H9 (cell line): ENCODE results near the gene DLG2. TPM values are rescaled to one million over a fixed set of nuclear protein-coding genes. Genes with fewer than 3 reads are reported as not detected.

Experiments
- DNase-seq: peaks from one replicate; pipeline ENCODE4 v3.0.0-alpha.2; 2017
- H2AFZ ChIP-seq: one replicate; pipeline ENCODE4 v1.6.1; 2013; ENCODE audit warnings: mild to moderate bottlenecking, low read length, control low read depth, moderate library complexity
- H2AK5ac ChIP-seq: 2 replicates; pipeline ENCODE4 v1.6.1; 2013; ENCODE audit warnings: low read length, control low read depth, mixed read lengths; ENCODE audit not compliant: insufficient read length
- H2BK120ac ChIP-seq: one replicate; pipeline ENCODE4 v1.6.1; 2013; ENCODE audit warnings: low read depth, mild to moderate bottlenecking, low read length, control low read depth, inconsistent platforms; ENCODE audit not compliant: poor library complexity, severe bottlenecking
- H2BK12ac ChIP-seq: 2 replicates; pipeline ENCODE4 v1.6.1; 2013; ENCODE audit warnings: low read length, control low read depth, mixed read lengths, low read depth; ENCODE audit not compliant: insufficient read length
- H2BK15ac ChIP-seq: 2 replicates; pipeline ENCODE4 v1.6.1; 2013; ENCODE audit warnings: low read depth, low read length, control low read depth
- H2BK20ac ChIP-seq: one replicate; pipeline ENCODE4 v1.6.1; 2013; ENCODE audit warnings: low read depth, mild to moderate bottlenecking, low read length, control low read depth, inconsistent platforms; ENCODE audit not compliant: poor library complexity, severe bottlenecking
- H2BK5ac ChIP-seq: 2 replicates; pipeline ENCODE4 v1.6.1; 2013; ENCODE audit warnings: low read length, control low read depth, mixed read lengths; ENCODE audit not compliant: insufficient read length
- H3K14ac ChIP-seq: 2 replicates; pipeline ENCODE4 v1.6.1; 2013; ENCODE audit warnings: low read length, control low read depth; ENCODE audit not compliant: insufficient read depth
- H3K18ac ChIP-seq: 2 replicates; pipeline ENCODE4 v1.6.1; 2013; ENCODE audit warnings: low read depth, mild to moderate bottlenecking, mixed read lengths, low read length, control low read depth; ENCODE audit not compliant: insufficient read length
- H3K23ac ChIP-seq: 2 replicates; pipeline ENCODE4 v1.6.1; 2013; ENCODE audit warnings: low read length, control low read depth, mixed read lengths, low read depth; ENCODE audit not compliant: insufficient read length
- H3K23me2 ChIP-seq: 2 replicates; pipeline ENCODE4 v1.6.1; 2013; ENCODE audit warnings: low read depth, mild to moderate bottlenecking, mixed read lengths, low read length, control low read depth; ENCODE audit not compliant: insufficient read length, poor library complexity, severe bottlenecking
- H3K27ac ChIP-seq: 2 replicates; pipeline ENCODE4 v1.5.1; 2013; ENCODE audit warnings: low read length, control low read depth, mixed read lengths, low read depth; ENCODE audit not compliant: insufficient read length
- H3K27me3 ChIP-seq: 2 replicates; pipeline ENCODE4 v1.6.1; 2013; ENCODE audit warnings: low read length, control low read depth, inconsistent platforms; ENCODE audit not compliant: insufficient read depth
- H3K4ac ChIP-seq: 2 replicates; pipeline ENCODE4 v1.6.1; 2013; ENCODE audit warnings: low read depth, mild to moderate bottlenecking, control low read depth, inconsistent platforms, low read length, moderate library complexity
- H3K4me1 ChIP-seq: 2 replicates; pipeline ENCODE4 v1.6.1; 2013; ENCODE audit warnings: low read length, control low read depth, inconsistent platforms; ENCODE audit not compliant: insufficient read depth
- H3K4me2 ChIP-seq: 2 replicates; pipeline ENCODE4 v1.6.1; 2013; ENCODE audit warnings: low read length, control low read depth, mixed read lengths; ENCODE audit not compliant: insufficient read length, insufficient read depth
- H3K56ac ChIP-seq: 2 replicates; pipeline ENCODE4 v1.6.1; 2013; ENCODE audit warnings: low read depth, mild to moderate bottlenecking, mixed read lengths, low read length, control low read depth; ENCODE audit not compliant: insufficient read length
- H3K79me1 ChIP-seq: 2 replicates; pipeline ENCODE4 v1.6.1; 2013; ENCODE audit warnings: low read depth, mild to moderate bottlenecking, moderate library complexity, low read length, control low read depth, inconsistent platforms; ENCODE audit not compliant: insufficient read depth, poor library complexity, severe bottlenecking
- H3K79me2 ChIP-seq: 2 replicates; pipeline ENCODE4 v1.6.1; 2013; ENCODE audit warnings: low read length, control low read depth, inconsistent platforms; ENCODE audit not compliant: insufficient read depth
- H3K9ac ChIP-seq: 2 replicates; pipeline ENCODE4 v1.6.1; 2013; ENCODE audit warnings: low read length, control low read depth, mixed read lengths; ENCODE audit not compliant: insufficient read length; ENCODE audit errors: extremely low read depth
- H3K9me3 ChIP-seq: one replicate; pipeline ENCODE4 v1.6.1; 2013; ENCODE audit warnings: low read depth, low read length, inconsistent platforms; ENCODE audit not compliant: control insufficient read depth
- H3T11ph ChIP-seq: one replicate; pipeline ENCODE4 v1.6.1; 2013; ENCODE audit warnings: mild to moderate bottlenecking, low read length, control low read depth, inconsistent platforms
- H4K20me1 ChIP-seq: one replicate; pipeline ENCODE4 v1.6.1; 2013; ENCODE audit not compliant: control insufficient read depth, insufficient read length, insufficient read depth
- H4K5ac ChIP-seq: 2 replicates; pipeline ENCODE4 v1.6.1; 2013; ENCODE audit warnings: low read depth, mild to moderate bottlenecking, mixed read lengths, low read length, control low read depth; ENCODE audit not compliant: insufficient read length
- H4K8ac ChIP-seq: replicated peaks from 2 replicates; pipeline ENCODE4 v1.6.1; 2013; ENCODE audit warnings: low read length, control low read depth, mixed read lengths, low read depth; ENCODE audit not compliant: insufficient read length
- H4K91ac ChIP-seq: 2 replicates; pipeline ENCODE4 v1.6.1; 2013; ENCODE audit warnings: low read depth, mild to moderate bottlenecking, moderate library complexity, mixed read lengths, low read length, control low read depth; ENCODE audit not compliant: insufficient read length
- H3K27ac Mint-ChIP-seq, 3 experiments: 2 replicates in 2 of 3; 3 replicates in 1 of 3; pipeline ENCODE4 v1.8.0; 2020 to 2021; ENCODE audit warnings: mixed read lengths in 3 of 3, mild to moderate bottlenecking in 1 of 3, moderate library complexity in 1 of 3
- H3K27me3 Mint-ChIP-seq: 2 replicates; pipeline ENCODE4 v1.8.0; 2021; ENCODE audit warnings: low read depth, mild to moderate bottlenecking, moderate library complexity, mixed read lengths
- H3K36me3 Mint-ChIP-seq, 3 experiments: 2 replicates in 2 of 3; 3 replicates in 1 of 3; pipeline ENCODE4 v1.8.0; 2020 to 2021; ENCODE audit warnings: low read depth in 3 of 3, mixed read lengths in 3 of 3; ENCODE audit not compliant: insufficient read depth in 1 of 3
- H3K4me1 Mint-ChIP-seq, 2 experiments: 2 replicates each; pipeline ENCODE4 v1.8.0; 2020; ENCODE audit warnings: mixed read lengths in 2 of 2
- H3K4me3 Mint-ChIP-seq, 2 experiments: 2 replicates in 1 of 2; 3 replicates in 1 of 2; pipeline ENCODE4 v1.8.0; 2020 to 2021; ENCODE audit warnings: mild to moderate bottlenecking in 2 of 2, mixed read lengths in 2 of 2, moderate library complexity in 1 of 2
- H3K9me3 Mint-ChIP-seq, 2 experiments: 2 replicates in 1 of 2; 3 replicates in 1 of 2; pipeline ENCODE4 v1.8.0; 2020; ENCODE audit warnings: mild to moderate bottlenecking in 2 of 2, mixed read lengths in 2 of 2, moderate library complexity in 1 of 2
- WGBS: extraction: QIAGEN DNeasy Blood & Tissue Kit; methylation state at CpG from one replicate; pipeline ENCODE4 v1.1.7; 2013; ENCODE audit warnings: missing lambda C conversion rate, low lambda C conversion rate, mixed read lengths; ENCODE audit not compliant: insufficient read length; ENCODE audit errors: extremely low coverage; 5-methylcytosine and 5-hydroxymethylcytosine counted together
- total RNA-seq: library from RNA; stranded (reverse); gene quantifications from 2 replicates; pipeline ENCODE4 v1.2.1, GENCODE V29; 2021
- TF ChIP-seq, protein P1 (sequence below): fragments of 200-600 bp; sonication (generic); conservative IDR thresholded peaks from 3 replicates; pipeline ENCODE4 v1.8.0; 2021; ENCODE audit warnings: antibody characterized with exemption, mild to moderate bottlenecking

Gene DLG2
- total RNA-seq, 1 experiment from 2014 or later: 8.0 TPM

DNA sequence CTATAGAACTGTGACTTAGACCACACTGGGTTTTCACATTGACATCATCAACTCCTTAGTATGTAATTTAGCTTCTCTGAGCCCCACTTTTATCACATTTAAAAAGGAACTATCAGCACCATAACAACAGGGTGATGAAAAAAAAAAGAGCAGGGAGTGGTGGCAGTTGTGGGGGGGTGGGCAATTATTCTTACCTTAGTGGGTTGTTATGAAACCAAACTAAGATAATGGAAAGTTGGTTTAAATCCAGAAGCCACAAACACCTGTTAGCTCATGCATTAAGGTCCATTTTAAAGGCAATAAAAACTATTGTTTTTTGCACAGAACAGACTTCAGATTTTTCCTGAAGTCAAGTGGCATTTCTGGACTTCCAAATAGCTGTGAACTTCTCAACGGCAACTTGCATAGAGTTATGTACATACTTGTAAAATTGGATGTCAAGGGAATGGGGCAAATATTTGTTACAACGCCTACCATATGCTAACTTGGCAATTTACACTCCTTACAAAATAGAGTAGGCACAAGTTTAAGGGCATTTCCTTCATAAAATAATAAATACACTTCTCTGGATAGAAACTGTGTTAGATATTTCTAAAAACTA lies 793.6 kb downstream of the DLG2 start:
- Histone ChIP-seq H3K9ac (no peak overlapping the region), H2AFZ (no peak overlapping the region), H3T11ph (no peak overlapping the region), H3K27me3 (no peaks in the 10 kb centered on the region), H3K4me2 (no peak overlapping the region), H2BK120ac (no peak overlapping the region), H3K14ac (no peak overlapping the region), H2BK20ac (no peak overlapping the region), H3K4me1 (no peaks in the 10 kb centered on the region), H3K9me3 (no peaks in the 10 kb centered on the region), H3K23me2 (no peaks in the 10 kb centered on the region), H2AK5ac (no peak overlapping the region), H3K18ac (no peak overlapping the region), H4K91ac (no peak overlapping the region), H2BK15ac (no peak overlapping the region), H4K5ac (no peak overlapping the region), H2BK12ac (no peak overlapping the region), H3K79me1 (no peaks in the 10 kb centered on the region), H3K56ac (no peak overlapping the region), H3K27ac (no peak overlapping the region), H3K79me2 (no peaks in the 10 kb centered on the region), H4K8ac (no peak overlapping the region), H2BK5ac (no peak overlapping the region), H3K23ac (no peak overlapping the region), H4K20me1 (no peaks in the 10 kb centered on the region), H3K4ac (no peak overlapping the region)
- Mint-ChIP-seq H3K27me3 (no peaks in the 10 kb centered on the region), H3K4me3 (no peak overlapping the region), H3K9me3 (no peaks in the 10 kb centered on the region), H3K4me1 (peaks cover 2 to 5% of the 10 kb centered on the region in 2 experiments; a peak in 1 of 4 replicates), H3K36me3 (no peaks in the 10 kb centered on the region), H3K27ac (no peak overlapping the region)
- TF ChIP-seq, protein P1, sequence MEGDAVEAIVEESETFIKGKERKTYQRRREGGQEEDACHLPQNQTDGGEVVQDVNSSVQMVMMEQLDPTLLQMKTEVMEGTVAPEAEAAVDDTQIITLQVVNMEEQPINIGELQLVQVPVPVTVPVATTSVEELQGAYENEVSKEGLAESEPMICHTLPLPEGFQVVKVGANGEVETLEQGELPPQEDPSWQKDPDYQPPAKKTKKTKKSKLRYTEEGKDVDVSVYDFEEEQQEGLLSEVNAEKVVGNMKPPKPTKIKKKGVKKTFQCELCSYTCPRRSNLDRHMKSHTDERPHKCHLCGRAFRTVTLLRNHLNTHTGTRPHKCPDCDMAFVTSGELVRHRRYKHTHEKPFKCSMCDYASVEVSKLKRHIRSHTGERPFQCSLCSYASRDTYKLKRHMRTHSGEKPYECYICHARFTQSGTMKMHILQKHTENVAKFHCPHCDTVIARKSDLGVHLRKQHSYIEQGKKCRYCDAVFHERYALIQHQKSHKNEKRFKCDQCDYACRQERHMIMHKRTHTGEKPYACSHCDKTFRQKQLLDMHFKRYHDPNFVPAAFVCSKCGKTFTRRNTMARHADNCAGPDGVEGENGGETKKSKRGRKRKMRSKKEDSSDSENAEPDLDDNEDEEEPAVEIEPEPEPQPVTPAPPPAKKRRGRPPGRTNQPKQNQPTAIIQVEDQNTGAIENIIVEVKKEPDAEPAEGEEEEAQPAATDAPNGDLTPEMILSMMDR: no peak
- WGBS: no CpG with 5 or more reads among the region's 2 CpGs
- no peak for DNase-seq
